ENCODE measurements around the gene TARP.
A peak's percentile ranks its signal among the peaks of the same experiment; 100 is the strongest.

TARP gene

DNA sequence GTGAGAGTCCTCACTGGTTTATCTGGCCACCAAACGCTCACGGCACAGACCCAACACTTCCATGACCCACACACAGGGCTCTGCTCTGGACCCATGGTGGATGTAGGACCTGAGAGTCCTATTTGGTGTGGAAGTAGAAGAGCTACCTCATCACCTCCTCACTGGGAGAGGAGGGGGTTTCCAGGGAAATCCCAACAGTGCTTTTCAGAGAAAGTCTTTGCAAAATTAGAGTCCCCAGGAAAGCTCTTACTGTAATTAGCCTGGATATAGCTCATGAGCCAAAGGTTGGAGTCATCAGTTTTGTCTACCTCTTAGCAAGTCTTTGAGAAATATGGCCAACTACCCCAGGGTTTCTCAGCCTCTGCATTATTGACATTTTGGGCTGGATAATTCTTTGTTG is 34.7 kb upstream of the TARP start:
- Histone ChIP-seq H3K9me3 (replicated peaks in 1 of 11) (peaks cover 4 to 15% (median 10%) of the 10 kb centered on the region in 11 experiments; a peak in 20 of 22 replicates), H3K9ac (no peak overlapping the region), H3K4me1 (peaks cover 37 to 70% (median 51%) of the 10 kb centered on the region in 10 experiments), H3K27ac (peak overlapping the region in 1 of 11 experiments; percentile 8; a peak in 3 of 22 replicates), H3K4me2 (peak overlapping the region in 6 of 11 experiments; percentile 16 to 58 (median 35); a peak in 10 of 22 replicates), H4K20me1 (no peaks in the 10 kb centered on the region), H3K36me3 (no peaks in the 10 kb centered on the region), H3K27me3 (peaks cover 0 to 12% (median 0%) of the 10 kb centered on the region in 11 experiments; a peak in 6 of 22 replicates), H3K4me3 (no peak overlapping the region)
- TF ChIP-seq Cebpa-rat (IDR thresholded peaks at IDR 0.05) = no peak

DNA sequence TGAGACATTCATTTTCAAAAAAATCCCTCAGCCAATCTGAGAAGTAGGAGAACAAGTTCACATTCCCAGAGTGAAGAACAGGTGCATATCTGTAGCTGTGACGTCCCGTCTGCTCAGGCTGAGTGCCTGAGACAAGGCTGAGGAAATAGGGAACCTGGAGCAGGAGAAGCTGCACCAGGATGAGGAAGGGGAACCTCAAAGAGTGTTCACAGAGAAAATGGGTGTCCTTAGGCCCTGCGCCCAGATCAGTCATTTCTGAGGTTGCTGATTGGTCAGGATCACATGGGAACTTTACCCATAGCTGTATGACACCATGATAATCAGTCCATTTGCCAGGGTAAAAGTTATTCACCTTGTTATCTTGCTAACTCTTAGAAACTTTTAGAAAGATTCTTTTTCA is 34.2 kb upstream of the TARP start:
- H3K4me1 ChIP-seq = peaks cover 32 to 65% (median 46%) of the 10 kb centered on the region in 10 experiments
- H3K9me3 ChIP-seq (replicated peaks in 1 of 11) = peaks cover 4 to 15% (median 10%) of the 10 kb centered on the region in 11 experiments; a peak in 20 of 22 replicates
- H4K20me1 ChIP-seq = no peaks in the 10 kb centered on the region
- peaks cover 0 to 12% (median 0%) of the 10 kb centered on the region in 11 experiments; a peak in 6 of 22 replicates for H3K27me3 ChIP-seq
- H3K27ac ChIP-seq = peak overlapping the region in 2 of 11 experiments; percentile 4 to 8; a peak in 2 of 22 replicates
- H3K9ac ChIP-seq = no peak overlapping the region
- H3K4me2 ChIP-seq = peak overlapping the region in 6 of 11 experiments; percentile 16 to 58 (median 35); a peak in 8 of 22 replicates
- H3K4me3 ChIP-seq = no peak overlapping the region
- TF ChIP-seq Cebpa-rat (IDR thresholded peaks at IDR 0.05) = no peak
- H3K36me3 ChIP-seq = no peaks in the 10 kb centered on the region

DNA sequence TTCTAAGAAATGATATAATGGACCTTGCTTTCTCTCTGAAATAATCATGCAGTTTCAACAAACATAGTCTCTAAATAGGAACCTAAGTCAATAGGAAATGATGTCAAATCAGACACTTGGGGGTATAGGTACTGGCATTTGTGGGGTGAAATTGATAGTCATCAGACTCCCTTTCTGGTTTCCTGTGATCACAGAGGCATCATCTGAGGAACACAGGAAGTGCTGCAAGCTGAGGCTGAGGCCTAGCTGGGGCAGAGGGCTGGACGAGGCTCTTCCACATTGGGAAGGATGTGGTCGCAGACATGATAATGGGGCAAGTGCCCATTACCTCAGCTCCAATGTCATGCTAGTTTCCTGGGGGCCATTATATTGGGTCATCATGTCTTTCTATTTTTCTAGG is 33.5 kb upstream of the TARP start:
- Histone ChIP-seq H3K4me1 (peaks cover 25 to 57% (median 39%) of the 10 kb centered on the region in 10 experiments), H3K4me3 (no peak overlapping the region), H3K9me3 (replicated peaks in 1 of 11) (peaks cover 4 to 15% (median 10%) of the 10 kb centered on the region in 11 experiments; a peak in 20 of 22 replicates), H3K36me3 (no peaks in the 10 kb centered on the region), H4K20me1 (no peaks in the 10 kb centered on the region), H3K27ac (peak overlapping the region in 3 of 11 experiments; percentile 18 to 39 (median 38); a peak in 5 of 22 replicates), H3K4me2 (peak overlapping the region in 8 of 11 experiments; percentile 31 to 58 (median 41); a peak in 12 of 22 replicates), H3K9ac (no peak overlapping the region), H3K27me3 (peaks cover 0 to 12% (median 0%) of the 10 kb centered on the region in 11 experiments; a peak in 6 of 22 replicates)
- no peak for TF ChIP-seq Cebpa-rat (IDR thresholded peaks at IDR 0.05)

GRCh38 chr7:38306171-38306570 is 32.7 kb upstream of the TARP start:
- H3K4me1 ChIP-seq = peaks cover 19 to 50% (median 33%) of the 10 kb centered on the region in 10 experiments
- H3K9ac ChIP-seq = no peak overlapping the region
- peak overlapping the region in 6 of 11 experiments; percentile 36 to 58 (median 42); a peak in 3 of 22 replicates for H3K4me2 ChIP-seq
- no peak overlapping the region for H3K4me3 ChIP-seq
- no peak for TF ChIP-seq Cebpa-rat (IDR thresholded peaks at IDR 0.05)
- H4K20me1 ChIP-seq = no peaks in the 10 kb centered on the region
- no peaks in the 10 kb centered on the region for H3K36me3 ChIP-seq
- peak overlapping the region in 3 of 11 experiments; percentile 18 to 39 (median 38); a peak in 4 of 22 replicates for H3K27ac ChIP-seq
- H3K9me3 ChIP-seq (replicated peaks in 1 of 11) = peaks cover 4 to 15% (median 10%) of the 10 kb centered on the region in 11 experiments; a peak in 20 of 22 replicates
- H3K27me3 ChIP-seq = peaks cover 0 to 7% (median 0%) of the 10 kb centered on the region in 11 experiments; a peak in 4 of 22 replicates

GRCh38 chr7:38303866-38304265 is 30.4 kb upstream of the TARP start:
- no peak for TF ChIP-seq Cebpa-rat (IDR thresholded peaks at IDR 0.05)
- peaks cover 0 to 34% (median 12%) of the 10 kb centered on the region in 10 experiments; a peak in 16 of 20 replicates for H3K4me1 ChIP-seq
- no peak overlapping the region for H3K27ac ChIP-seq
- no peak overlapping the region for H3K9ac ChIP-seq
- no peak overlapping the region for H3K4me3 ChIP-seq
- no peaks in the 10 kb centered on the region for H4K20me1 ChIP-seq
- peaks cover 4 to 15% (median 10%) of the 10 kb centered on the region in 11 experiments; a peak in 20 of 22 replicates for H3K9me3 ChIP-seq (replicated peaks in 1 of 11)
- H3K27me3 ChIP-seq = no peaks in the 10 kb centered on the region
- H3K36me3 ChIP-seq = no peaks in the 10 kb centered on the region
- H3K4me2 ChIP-seq = no peak overlapping the region

GRCh38 chr7:38300175-38300574 is 26.7 kb upstream of the TARP start:
- no peak overlapping the region for H3K4me3 ChIP-seq
- TF ChIP-seq Cebpa-rat (IDR thresholded peaks at IDR 0.05) = no peak
- no peaks in the 10 kb centered on the region for H3K27me3 ChIP-seq
- no peaks in the 10 kb centered on the region for H3K36me3 ChIP-seq
- no peak overlapping the region for H3K27ac ChIP-seq
- H3K4me2 ChIP-seq = no peak overlapping the region
- H3K9me3 ChIP-seq (replicated peaks in 1 of 11) = no peaks in the 10 kb centered on the region
- H4K20me1 ChIP-seq = no peaks in the 10 kb centered on the region
- H3K4me1 ChIP-seq = peaks cover 0 to 23% (median 12%) of the 10 kb centered on the region in 10 experiments; a peak in 14 of 20 replicates
- no peak overlapping the region for H3K9ac ChIP-seq

DNA sequence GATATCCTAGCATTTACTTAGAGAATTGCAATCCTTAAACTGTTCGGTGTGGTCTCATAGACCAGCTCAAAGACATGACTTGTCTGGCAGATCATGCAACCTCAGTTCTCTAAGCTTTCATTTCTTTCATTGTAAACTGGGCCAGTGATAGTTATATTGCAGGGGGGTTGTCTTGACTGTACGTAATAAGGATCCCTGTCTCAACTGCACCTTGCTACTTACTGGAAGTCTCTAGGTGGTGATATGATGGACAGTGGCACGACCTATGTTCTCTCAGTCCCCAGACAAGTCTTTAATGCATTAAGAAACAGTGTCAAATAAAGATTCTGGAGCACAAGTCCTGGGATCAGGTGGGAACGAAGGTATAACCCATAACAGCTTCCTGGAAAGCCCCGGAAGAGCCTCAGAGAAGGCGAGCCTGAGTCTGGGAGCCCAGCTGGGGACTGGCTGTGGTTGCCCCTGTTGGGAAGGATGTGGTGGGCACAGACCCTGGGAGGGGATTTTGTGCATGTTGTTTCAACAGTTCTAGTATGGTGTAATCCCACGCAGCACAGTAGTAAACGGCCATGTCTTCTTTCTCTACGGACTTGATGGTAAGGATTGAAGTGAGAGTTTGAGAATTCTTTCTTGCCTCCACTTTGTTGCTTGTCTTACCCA is 26.0 kb upstream of the TARP start:
- Histone ChIP-seq H3K4me1 (peaks cover 0 to 23% (median 12%) of the 10 kb centered on the region in 10 experiments; a peak in 14 of 20 replicates), H3K9me3 (replicated peaks in 1 of 11) (no peaks in the 10 kb centered on the region), H3K4me2 (no peak overlapping the region), H3K27me3 (no peaks in the 10 kb centered on the region), H3K4me3 (no peak overlapping the region), H3K27ac (no peak overlapping the region), H3K36me3 (no peaks in the 10 kb centered on the region), H4K20me1 (no peaks in the 10 kb centered on the region), H3K9ac (no peak overlapping the region)
- no peak for TF ChIP-seq Cebpa-rat (IDR thresholded peaks at IDR 0.05)

GRCh38 chr7:38296059-38296857 is 22.8 kb upstream of the TARP start:
- Histone ChIP-seq H3K27me3 (no peaks in the 10 kb centered on the region), H3K4me1 (peaks cover 0 to 29% (median 16%) of the 10 kb centered on the region in 10 experiments; a peak in 14 of 20 replicates), H3K9me3 (replicated peaks in 1 of 11) (no peaks in the 10 kb centered on the region), H3K4me3 (no peak overlapping the region), H3K36me3 (no peaks in the 10 kb centered on the region), H3K9ac (no peak overlapping the region), H3K4me2 (peak overlapping the region in 9 of 11 experiments; percentile 10 to 53 (median 38); a peak in 16 of 22 replicates), H4K20me1 (no peaks in the 10 kb centered on the region), H3K27ac (no peak overlapping the region)
- TF ChIP-seq Cebpa-rat (IDR thresholded peaks at IDR 0.05) = no peak

DNA sequence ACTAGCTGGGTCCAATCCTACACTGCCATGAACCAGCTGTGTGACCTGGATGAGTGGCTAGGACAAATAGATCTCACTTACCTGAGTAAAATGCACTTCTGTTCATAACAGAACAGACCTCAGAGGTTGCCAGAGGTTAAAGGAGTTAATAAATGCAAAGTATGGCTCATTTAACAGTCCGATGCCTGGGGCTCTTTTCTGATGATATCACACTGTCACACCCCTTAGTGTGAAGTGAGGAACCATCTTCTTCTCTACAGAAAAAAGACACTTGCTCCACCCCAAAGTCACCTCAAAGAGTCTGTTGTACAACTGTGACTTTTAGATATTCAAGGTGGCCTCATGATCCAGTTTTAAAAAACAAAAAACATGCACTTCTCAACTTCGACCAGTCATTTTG is 21.5 kb upstream of the TARP start:
- H3K27ac ChIP-seq = no peak overlapping the region
- no peak for TF ChIP-seq Cebpa-rat (IDR thresholded peaks at IDR 0.05)
- no peaks in the 10 kb centered on the region for H3K27me3 ChIP-seq

More for the DNA sequence above, 21.5 kb upstream of the TARP start:
- Histone ChIP-seq H3K9ac (no peak overlapping the region), H4K20me1 (no peaks in the 10 kb centered on the region), H3K4me3 (no peak overlapping the region), H3K9me3 (replicated peaks in 1 of 11) (peaks cover 0 to 4% (median 0%) of the 10 kb centered on the region in 11 experiments; a peak in 2 of 22 replicates), H3K4me2 (no peak overlapping the region), H3K36me3 (no peaks in the 10 kb centered on the region), H3K4me1 (peaks cover 0 to 26% (median 16%) of the 10 kb centered on the region in 10 experiments; a peak in 14 of 20 replicates)

Data from BLaER1 treated with 17β-estradiol and CSF1 and Interleukin-3, amounts not matched to agents 10 nM and 100 nM (cell line).